ENCODE results near the gene RGP1.

RGP1 gene

DNA sequence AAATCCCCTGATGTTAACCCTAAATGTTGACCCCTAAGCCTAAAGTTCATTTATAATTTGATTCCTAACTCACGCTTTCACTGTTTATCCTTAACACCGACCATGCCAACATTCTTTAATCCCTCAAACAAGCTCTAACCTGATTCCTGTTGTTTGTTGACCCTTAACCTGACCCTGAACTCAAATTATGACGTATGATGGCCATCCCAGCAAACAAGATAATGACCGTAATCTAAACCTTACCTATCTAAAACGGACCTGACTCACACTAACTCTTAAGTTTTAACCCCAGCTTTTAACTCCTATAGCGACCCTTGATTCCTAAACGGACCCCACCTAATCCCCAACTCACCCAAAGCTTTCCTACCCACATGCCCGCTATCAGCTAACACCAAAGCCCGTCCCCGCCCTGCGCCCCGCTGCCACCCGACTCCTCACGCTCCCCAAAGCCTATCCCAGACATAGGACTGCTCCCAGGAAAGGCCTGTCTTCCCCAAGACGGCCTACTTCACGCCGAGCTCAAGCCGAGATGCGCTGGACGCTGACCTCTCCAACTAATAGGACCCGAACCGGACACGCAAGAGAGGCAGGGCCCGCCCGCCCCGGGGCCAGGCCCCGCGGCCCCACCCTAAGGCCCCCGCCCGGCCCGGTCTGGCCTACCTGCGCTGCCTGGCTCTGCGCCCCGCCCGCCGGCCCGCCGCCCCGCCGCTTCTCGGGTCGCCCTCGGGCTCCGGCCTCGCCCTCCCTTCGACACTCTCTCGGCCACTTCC is 17.5 kb upstream of the RGP1 start:
- ATAC-seq (no peak), DNase-seq (ENCODE audit: low spot score in 2 of 2) (no peak)
- Mint-ChIP-seq H3K9me3 (no peaks in the 10 kb centered on the region), H3K27ac (no peak overlapping the region), H3K4me3 (no peak overlapping the region), H3K36me3 (peaks cover 49% of the 10 kb centered on the region), H3K4me1 (peaks cover 19% of the 10 kb centered on the region)

DNA sequence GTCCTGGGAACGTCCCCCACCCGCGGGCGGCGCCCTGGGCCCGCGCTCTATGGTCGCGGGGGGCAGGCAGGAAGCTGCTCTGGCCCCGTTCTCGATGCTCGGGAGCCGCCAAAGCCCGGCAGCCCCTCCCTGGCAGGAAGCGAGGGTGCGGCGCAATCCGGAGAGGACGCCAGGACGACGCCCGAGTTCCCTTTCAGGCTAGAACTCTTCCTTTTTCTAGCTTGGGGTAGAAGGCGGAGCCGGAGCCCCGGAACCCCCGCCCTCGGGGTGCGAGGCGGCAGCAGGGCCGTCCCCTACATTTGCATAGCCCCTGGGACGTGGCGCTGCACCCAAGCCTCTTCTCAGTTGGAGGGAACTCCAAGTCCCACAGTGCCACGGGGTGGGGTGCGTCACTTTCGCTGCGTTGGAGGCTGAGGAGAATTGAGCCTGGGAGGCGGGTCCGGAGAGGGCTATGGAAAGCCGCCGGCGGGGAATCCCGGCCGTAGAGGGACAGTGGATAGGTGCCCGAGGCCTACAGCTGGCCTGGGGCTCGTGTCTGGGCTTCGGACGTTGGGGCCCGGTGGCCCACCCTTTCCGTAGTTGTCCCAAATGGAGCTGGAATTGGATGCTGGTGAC is 16.8 kb upstream of the RGP1 start, which contains the start of the genes CREB3 and TLN1:
Gene CREB3 (plus strand): TSS at position 482 of the 615 bp plus-strand sequence. CDS start 107 bp downstream, at position 589.
Gene TLN1 (minus strand): TSS at position 11 of the 615 bp plus-strand sequence. CDS start 6,501 bp downstream, outside the sequence.
- Mint-ChIP-seq H3K4me3 (no peak within 1 kb of the TSS), H3K4me1 (peaks cover 19% of the 10 kb centered on the region), H3K36me3 (peaks cover 56% of the 10 kb centered on the region), H3K9me3 (no peaks in the 10 kb centered on the region), H3K27ac (no peak within 1 kb of the TSS)
- DNase-seq (ENCODE audit: low spot score in 2 of 2) (peak; percentile 86 to 98), ATAC-seq (peak; percentile 92)

DNA sequence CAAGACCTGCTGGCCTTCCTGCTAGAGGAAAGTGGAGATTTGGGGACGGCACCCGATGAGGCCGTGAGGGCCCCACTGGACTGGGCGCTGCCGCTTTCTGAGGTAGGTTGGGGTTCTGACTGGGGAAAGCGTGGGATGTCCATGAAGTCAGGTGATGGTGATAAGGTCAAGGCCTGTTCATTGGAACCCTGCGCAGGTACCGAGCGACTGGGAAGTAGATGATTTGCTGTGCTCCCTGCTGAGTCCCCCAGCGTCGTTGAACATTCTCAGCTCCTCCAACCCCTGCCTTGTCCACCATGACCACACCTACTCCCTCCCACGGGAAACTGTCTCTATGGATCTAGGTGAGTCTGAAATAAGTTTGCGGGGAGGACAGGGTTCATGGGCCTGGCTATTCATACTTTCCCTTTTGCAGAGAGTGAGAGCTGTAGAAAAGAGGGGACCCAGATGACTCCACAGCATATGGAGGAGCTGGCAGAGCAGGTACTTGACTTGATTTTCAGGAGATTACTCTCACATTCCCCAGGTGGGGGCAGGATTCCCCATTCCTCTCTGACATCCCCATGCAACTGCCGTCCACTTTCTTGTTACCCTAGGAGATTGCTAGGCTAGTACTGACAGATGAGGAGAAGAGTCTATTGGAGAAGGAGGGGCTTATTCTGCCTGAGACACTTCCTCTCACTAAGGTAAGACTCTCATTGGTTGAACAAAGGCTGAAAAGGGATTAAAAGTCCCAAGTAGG is 16.1 kb upstream of the RGP1 start:
- Mint-ChIP-seq H3K36me3 (peaks cover 63% of the 10 kb centered on the region), H3K4me3 (no peak overlapping the region), H3K27ac (no peak overlapping the region), H3K4me1 (peaks cover 19% of the 10 kb centered on the region), H3K9me3 (no peaks in the 10 kb centered on the region)
- DNase-seq (ENCODE audit: low spot score in 2 of 2) (peak in 1 of 2 donors; percentile 65), ATAC-seq (peak; percentile 1)

DNA sequence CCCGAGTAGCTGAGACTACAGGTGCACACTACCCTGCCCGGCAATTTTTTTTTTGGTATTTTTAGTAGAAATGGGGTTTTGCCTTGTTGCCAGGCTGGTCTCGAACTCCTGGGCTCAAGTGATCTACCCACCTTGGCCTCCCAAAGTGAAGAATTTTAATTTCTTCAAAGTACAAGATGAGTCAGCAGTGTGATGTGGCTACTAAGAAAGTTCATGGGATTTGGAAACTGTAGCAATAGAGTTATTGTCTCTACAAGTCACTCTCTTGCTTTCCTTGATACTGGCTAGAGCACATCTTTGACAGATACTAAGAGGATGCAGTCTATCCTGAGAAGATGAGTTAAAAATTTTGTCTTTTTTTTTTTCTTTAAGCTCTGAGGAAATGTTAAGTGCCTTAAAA is 15.0 kb upstream of the RGP1 start:
- ATAC-seq = no peak
- Mint-ChIP-seq H3K27ac (no peak overlapping the region), H3K9me3 (no peaks in the 10 kb centered on the region), H3K4me3 (no peak overlapping the region), H3K4me1 (peaks cover 19% of the 10 kb centered on the region), H3K36me3 (peaks cover 74% of the 10 kb centered on the region)
- DNase-seq (ENCODE audit: low spot score in 2 of 2) = no peak

DNA sequence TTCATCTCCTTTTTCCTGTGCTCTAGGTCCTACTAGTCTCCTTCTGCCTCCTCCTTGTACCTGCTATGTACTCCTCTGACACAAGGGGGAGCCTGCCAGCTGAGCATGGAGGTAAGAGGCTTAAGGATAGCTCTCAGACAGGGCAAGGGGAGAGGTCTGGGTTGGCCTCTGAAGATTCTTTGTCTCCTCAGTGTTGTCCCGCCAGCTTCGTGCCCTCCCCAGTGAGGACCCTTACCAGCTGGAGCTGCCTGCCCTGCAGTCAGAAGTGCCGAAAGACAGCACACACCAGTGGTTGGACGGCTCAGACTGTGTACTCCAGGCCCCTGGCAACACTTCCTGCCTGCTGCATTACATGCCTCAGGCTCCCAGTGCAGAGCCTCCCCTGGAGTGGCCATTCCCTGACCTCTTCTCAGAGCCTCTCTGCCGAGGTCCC is 12.9 kb upstream of the RGP1 start:
- H3K4me3 Mint-ChIP-seq = no peak overlapping the region
- ATAC-seq (no peak), DNase-seq (ENCODE audit: low spot score in 2 of 2) (peak; percentile 34 to 73)
- H3K9me3 Mint-ChIP-seq = no peaks in the 10 kb centered on the region
- peaks cover 90% of the 10 kb centered on the region for H3K36me3 Mint-ChIP-seq
- no peak overlapping the region for H3K27ac Mint-ChIP-seq
- H3K4me1 Mint-ChIP-seq = peaks cover 19% of the 10 kb centered on the region

DNA sequence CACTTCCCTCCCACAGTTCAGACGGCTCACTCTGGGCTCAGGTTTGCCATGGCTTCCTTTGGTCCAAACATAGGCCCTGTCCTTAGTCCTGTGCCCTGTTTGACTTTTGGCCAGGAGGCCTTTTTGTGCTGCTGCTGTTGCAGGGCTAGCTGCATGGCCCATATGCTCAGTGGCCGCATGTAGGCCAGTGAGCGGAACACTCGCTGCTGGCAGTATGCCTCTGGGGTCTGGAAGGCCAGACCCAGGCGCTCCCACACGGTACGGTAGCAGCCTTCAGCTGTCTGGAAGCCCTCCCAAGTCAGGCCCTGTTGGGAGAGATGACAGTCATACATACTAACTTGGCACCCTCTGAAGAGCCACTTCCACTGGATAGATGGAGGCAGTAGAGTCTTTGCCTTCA is 11.9 kb upstream of the RGP1 start:
- H3K27ac Mint-ChIP-seq = no peak overlapping the region

DNA sequence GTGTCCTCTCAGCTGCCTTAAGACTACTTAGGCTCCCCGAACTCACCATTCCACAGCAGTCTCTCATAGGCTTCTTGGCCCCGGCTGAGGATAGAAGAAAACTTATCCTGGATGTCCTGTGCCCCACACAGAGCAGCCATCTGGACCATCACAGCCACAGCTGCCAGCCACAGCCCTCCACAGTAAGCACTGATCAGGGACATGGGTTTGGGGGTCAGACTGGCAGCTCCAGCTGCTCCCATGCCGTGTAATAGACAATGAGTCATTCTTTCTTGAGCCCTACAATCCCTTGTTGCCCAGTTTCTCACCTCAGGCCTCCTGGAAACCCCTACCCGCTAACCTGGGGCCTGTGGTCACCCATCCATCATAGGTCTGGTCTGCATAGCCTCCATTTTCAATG is 10.9 kb upstream of the RGP1 start:
- no peak for DNase-seq (ENCODE audit: low spot score in 2 of 2)
- no peak for ATAC-seq
- no peak overlapping the region for H3K4me3 Mint-ChIP-seq
- peaks cover 97% of the 10 kb centered on the region for H3K36me3 Mint-ChIP-seq
- peaks cover 30% of the 10 kb centered on the region for H3K4me1 Mint-ChIP-seq
- peak overlapping the region; percentile 26 for H3K27ac Mint-ChIP-seq
- no peaks in the 10 kb centered on the region for H3K9me3 Mint-ChIP-seq

More for the DNA sequence above, 11.9 kb upstream of the RGP1 start:
- Mint-ChIP-seq H3K4me1 (peaks cover 29% of the 10 kb centered on the region), H3K4me3 (no peak overlapping the region), H3K36me3 (peaks cover 96% of the 10 kb centered on the region), H3K9me3 (no peaks in the 10 kb centered on the region)
- ATAC-seq = no peak
- DNase-seq (ENCODE audit: low spot score in 2 of 2) = no peak

DNA sequence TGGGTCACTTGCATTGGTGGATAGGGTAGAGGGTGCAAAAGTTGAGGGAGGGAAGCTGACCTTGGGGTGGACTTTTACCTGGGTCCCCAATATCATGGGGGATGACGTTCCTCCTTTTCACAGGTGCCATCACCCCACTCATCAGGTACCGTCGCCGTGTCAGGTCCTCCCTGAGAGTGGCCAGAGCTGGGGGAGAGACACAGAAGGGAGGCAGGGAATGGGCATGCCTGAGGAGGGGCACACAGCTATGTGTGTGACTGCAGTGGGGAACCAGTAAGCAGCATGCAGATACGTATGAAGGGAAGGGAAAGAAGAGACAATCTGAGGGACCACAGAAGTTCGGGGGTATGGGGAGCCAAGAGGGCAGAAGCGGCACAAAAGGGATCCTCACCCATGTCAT is 10.2 kb upstream of the RGP1 start:
- no peak overlapping the region for H3K4me3 Mint-ChIP-seq
- peak overlapping the region; percentile 26 for H3K27ac Mint-ChIP-seq
- H3K4me1 Mint-ChIP-seq = peaks cover 32% of the 10 kb centered on the region
- no peak for ATAC-seq
- no peak for DNase-seq (ENCODE audit: low spot score in 2 of 2)
- no peaks in the 10 kb centered on the region for H3K9me3 Mint-ChIP-seq
- H3K36me3 Mint-ChIP-seq = peaks cover 99% of the 10 kb centered on the region

DNA sequence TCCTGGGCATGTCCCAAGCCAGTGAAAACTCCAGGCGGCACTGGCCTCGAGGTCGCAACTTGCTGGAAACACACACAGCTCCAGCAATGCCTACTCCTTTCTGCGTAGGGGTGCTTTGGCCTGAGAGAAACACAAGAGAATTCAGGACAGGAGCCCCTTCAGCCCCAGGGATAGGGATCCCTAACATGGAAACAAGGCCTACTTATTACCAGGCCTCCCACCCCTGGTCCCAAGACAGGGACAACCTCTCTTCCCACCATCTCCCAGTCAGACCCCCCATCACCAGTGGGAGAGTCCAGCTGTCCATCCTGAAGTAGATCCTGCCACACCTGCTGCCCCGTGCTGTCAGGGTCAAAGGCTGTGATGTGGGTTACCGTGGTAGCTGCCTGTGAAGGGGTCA is 8.8 kb upstream of the RGP1 start:
- peak overlapping the region; percentile 87 for H3K27ac Mint-ChIP-seq
- no peak overlapping the region for H3K4me3 Mint-ChIP-seq
- no peak for ATAC-seq

DNA sequence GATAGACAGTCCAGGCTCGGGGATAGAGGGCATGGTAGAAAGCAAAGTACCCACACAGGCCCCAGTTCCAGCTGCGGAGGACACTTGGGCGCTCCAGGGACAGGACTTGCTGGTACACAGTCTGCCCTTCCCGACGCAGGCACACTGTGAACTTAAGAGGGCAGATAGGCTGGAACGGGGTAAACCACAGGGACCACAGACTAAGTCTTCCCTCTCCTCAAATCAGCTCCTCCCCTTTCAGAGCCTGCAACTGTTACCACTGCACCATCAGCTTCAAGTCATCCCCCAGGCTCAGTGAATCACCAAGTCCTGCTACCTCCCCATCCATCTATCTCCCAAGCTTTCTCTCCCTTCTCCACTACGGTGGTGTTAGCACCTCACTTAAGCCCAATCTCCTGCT is 7.3 kb upstream of the RGP1 start:
- Mint-ChIP-seq H3K4me1 (peaks cover 45% of the 10 kb centered on the region), H3K9me3 (no peaks in the 10 kb centered on the region), H3K27ac (peak overlapping the region; percentile 87), H3K36me3 (peaks cover 94% of the 10 kb centered on the region), H3K4me3 (no peak overlapping the region)
- DNase-seq (ENCODE audit: low spot score in 2 of 2) (no peak), ATAC-seq (peak; percentile 62)

More for the DNA sequence above, 8.8 kb upstream of the RGP1 start:
- no peak for DNase-seq (ENCODE audit: low spot score in 2 of 2)
- Mint-ChIP-seq H3K36me3 (peaks cover 97% of the 10 kb centered on the region), H3K9me3 (no peaks in the 10 kb centered on the region), H3K4me1 (peaks cover 42% of the 10 kb centered on the region)

DNA sequence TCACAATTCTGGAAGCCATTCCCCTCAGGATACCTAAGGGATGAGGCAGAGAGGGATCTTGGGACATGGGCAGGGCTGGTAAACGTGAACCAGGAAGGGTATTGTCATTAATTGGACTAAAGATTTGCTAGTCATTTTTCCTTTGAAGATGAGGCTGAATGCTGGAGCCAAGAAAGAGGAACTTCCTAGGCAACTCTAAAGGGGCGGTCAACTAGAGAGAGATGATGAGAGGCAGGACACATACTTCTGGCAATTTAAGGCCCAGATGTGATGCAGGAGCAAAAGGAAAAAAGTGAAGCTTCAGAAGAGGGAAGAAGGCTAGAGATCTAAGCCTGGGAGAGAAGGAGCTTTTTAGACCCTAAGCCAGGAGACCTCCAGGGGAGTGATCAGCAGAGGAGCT is 5.6 kb upstream of the RGP1 start:
- ATAC-seq = no peak
- Mint-ChIP-seq H3K4me3 (no peak overlapping the region), H3K27ac (peak overlapping the region; percentile 7), H3K4me1 (peaks cover 58% of the 10 kb centered on the region), H3K36me3 (peaks cover 77% of the 10 kb centered on the region), H3K9me3 (no peaks in the 10 kb centered on the region)
- DNase-seq (ENCODE audit: low spot score in 2 of 2) = no peak

DNA sequence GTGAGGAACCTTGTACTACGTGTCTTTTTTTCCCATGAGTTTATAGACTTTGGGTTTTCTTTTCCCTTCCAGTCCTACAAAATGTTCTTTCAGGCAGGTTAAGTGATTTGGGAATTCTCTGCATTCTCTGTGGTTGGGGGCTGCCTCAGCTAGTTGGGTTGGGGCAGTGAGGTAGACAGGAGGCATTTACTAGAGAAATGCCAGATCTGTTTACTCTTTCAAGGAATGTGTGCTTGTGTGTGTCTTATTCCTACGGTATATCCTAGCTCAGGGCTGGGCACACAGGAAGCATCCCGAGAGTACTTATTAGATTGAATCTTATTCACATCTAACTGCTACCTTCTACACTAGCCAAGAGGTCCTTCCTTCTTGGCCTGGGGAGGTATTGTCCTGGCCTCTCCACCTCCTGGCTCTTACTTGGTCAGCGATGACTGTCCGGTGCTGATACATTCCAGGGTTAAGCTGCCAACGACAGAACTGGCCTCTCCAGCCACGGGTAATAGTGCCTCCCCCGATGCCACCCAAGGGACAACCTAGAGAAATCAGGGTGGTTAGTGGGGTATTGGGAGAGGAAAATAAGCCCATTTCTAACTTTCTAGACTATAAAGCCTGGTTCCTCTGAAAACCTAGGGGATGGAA is 5.1 kb upstream of the RGP1 start:
- Mint-ChIP-seq H3K4me3 (no peak overlapping the region), H3K36me3 (peaks cover 72% of the 10 kb centered on the region), H3K4me1 (peaks cover 58% of the 10 kb centered on the region), H3K9me3 (no peaks in the 10 kb centered on the region), H3K27ac (peak overlapping the region; percentile 7)
- DNase-seq (ENCODE audit: low spot score in 2 of 2) (no peak), ATAC-seq (no peak)

DNA sequence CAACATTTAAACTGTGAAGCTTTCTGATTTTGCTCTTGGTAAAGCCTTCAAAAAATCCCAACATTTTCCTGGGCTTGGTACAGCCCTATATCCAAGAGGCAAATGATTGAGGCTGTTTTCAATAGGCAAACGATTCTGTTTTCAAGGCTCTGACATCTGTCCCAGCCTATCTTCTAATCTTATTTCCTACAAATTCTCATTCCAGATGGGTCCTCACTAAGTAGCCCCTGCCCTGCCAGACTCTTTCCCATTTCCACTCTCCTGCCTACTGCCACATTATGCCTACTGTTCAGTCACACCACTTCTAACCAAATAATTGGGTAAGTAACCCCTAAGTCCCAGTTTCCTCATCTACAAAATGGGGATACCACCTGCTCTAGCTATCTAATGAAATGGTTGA is 3.5 kb upstream of the RGP1 start:
- Mint-ChIP-seq H3K36me3 (peaks cover 68% of the 10 kb centered on the region), H3K4me1 (peaks cover 67% of the 10 kb centered on the region), H3K9me3 (no peaks in the 10 kb centered on the region), H3K4me3 (peak overlapping the region; percentile 93), H3K27ac (peak overlapping the region; percentile 16)
- ATAC-seq (no peak), DNase-seq (ENCODE audit: low spot score in 2 of 2) (no peak)

DNA sequence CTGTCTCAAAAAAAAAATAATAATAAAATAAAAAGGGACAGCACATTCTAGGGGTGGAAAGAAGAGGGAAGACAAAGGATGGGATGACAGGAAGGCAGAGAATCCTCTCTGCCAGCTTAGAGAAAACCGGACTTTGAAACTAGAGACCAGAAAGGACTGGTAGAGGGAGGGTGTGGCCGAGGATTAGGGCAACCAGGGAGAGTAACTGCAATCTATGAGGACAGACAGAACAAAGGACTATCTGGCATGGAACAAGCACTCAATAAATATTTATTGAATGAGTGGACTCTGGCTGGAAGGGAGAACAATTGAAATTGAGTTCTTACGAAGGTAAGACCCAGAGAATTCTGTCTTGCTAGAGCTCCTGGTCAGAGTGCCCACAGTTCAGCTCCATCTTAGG is 2.5 kb upstream of the RGP1 start:
- Mint-ChIP-seq H3K4me3 (peak overlapping the region; percentile 93), H3K27ac (peak overlapping the region; percentile 93), H3K36me3 (peaks cover 65% of the 10 kb centered on the region), H3K4me1 (peaks cover 63% of the 10 kb centered on the region), H3K9me3 (no peaks in the 10 kb centered on the region)
- no peak for DNase-seq (ENCODE audit: low spot score in 2 of 2)
- ATAC-seq = no peak

DNA sequence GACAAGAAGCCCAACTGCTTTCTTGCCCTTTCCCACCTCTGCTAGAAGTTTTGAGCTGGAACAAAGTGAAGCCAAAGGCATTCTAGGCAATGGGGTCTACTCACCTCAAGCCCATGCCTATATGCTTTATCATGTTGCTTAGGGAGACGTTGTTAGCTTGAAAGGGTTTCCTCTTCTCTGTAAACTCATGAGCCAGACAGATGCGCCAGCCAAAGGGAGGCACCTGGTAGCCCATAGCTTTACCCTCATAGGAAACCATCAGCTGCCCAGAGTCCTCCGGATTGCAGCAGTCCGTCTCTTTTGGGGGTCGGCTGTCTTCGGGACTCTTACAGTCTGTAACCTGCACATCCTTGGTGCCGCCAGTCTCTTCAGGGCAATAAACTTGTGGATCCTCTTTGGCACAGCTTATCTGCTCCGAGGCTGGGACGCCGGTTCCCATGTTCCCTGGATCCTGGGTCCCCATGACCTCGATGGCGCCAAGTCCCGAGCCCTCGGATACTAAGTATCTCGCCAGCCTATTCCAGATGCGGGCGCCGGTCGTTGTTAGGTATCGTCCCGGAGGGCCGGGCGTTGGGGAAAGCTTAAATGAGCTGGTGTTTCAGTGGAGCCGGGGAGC is 737 bp upstream of the RGP1 start:
- H3K4me3 Mint-ChIP-seq = peak overlapping the region; percentile 93
- H3K36me3 Mint-ChIP-seq = peaks cover 65% of the 10 kb centered on the region
- DNase-seq (ENCODE audit: low spot score in 2 of 2) (no peak), ATAC-seq (peak; percentile 2)
- peak overlapping the region; percentile 93 for H3K27ac Mint-ChIP-seq
- peaks cover 51% of the 10 kb centered on the region for H3K4me1 Mint-ChIP-seq
- H3K9me3 Mint-ChIP-seq = no peaks in the 10 kb centered on the region

Data from stimulated activated effector memory CD8-positive, alpha-beta T cell treated with anti-CD3 and anti-CD28 coated beads, Interleukin-12 subunit alpha, Interleukin-12 subunit beta, amount 100 ng/mL, for 72 hours (primary cell).